Loucy (cell line): Measurements from ENCODE around the gene MICAL3.

Source experiments
- CTCF ChIP-seq: fragments of 200-600 bp; sonication (generic); conservative IDR thresholded peaks from 2 replicates; pipeline ENCODE4 v1.5.1; 2014; ENCODE audit warnings: mild to moderate bottlenecking, antibody characterized with exemption, low read length
- EZH2phosphoT487 ChIP-seq: fragments of 200-600 bp; IDR thresholded peaks from 2 replicates; pipeline ENCODE4 v1.6.1; 2018; ENCODE audit warnings: antibody characterized with exemption, mild to moderate bottlenecking, moderate library complexity, borderline replicate concordance

- TF ChIP-seq CTCF (no peak), EZH2phosphoT487 (no peak)
These were observed 26.9 kb downstream of the MICAL3 start for GRCh38 chr22:17997456-17997855.
